ENCODE results near the gene AMPD2.

GRCh38 chr1:109640285-109640865, 20.7 kb downstream of the AMPD2 start:
- TF ChIP-seq, protein P1, sequence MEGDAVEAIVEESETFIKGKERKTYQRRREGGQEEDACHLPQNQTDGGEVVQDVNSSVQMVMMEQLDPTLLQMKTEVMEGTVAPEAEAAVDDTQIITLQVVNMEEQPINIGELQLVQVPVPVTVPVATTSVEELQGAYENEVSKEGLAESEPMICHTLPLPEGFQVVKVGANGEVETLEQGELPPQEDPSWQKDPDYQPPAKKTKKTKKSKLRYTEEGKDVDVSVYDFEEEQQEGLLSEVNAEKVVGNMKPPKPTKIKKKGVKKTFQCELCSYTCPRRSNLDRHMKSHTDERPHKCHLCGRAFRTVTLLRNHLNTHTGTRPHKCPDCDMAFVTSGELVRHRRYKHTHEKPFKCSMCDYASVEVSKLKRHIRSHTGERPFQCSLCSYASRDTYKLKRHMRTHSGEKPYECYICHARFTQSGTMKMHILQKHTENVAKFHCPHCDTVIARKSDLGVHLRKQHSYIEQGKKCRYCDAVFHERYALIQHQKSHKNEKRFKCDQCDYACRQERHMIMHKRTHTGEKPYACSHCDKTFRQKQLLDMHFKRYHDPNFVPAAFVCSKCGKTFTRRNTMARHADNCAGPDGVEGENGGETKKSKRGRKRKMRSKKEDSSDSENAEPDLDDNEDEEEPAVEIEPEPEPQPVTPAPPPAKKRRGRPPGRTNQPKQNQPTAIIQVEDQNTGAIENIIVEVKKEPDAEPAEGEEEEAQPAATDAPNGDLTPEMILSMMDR (IDR thresholded peaks at IDR 0.05; ENCODE audit: extremely low read depth in 1 of 2, insufficient read depth in 1 of 2, low read depth in 1 of 2, low read length in 2 of 2), result peak; percentile 81 to 95
- no peak for TF ChIP-seq POLR2A (IDR thresholded peaks at IDR 0.05; ENCODE audit: low read depth, low read length)
